Sigmoid colon (tissue), 7 donors: Measurements from ENCODE around the gene AFTPH. TPM values are rescaled to one million over a fixed set of nuclear protein-coding genes. Genes with fewer than 3 reads are reported as not detected.

Experiments used
- DNase-seq: peaks from one replicate; pipeline ENCODE4 v3.0.0-alpha.2; 2019
- H3K27ac ChIP-seq, 4 donors: fragments of 200-600 bp; sonication (generic); one replicate each; pipeline ENCODE4 v1.5.1; 2016 to 2019; ENCODE audit warnings: mild to moderate bottlenecking in 1 of 4
- H3K27me3 ChIP-seq, 3 donors: fragments of 200-600 bp; sonication (generic); one replicate each; pipeline ENCODE4 v1.5.1; 2019; ENCODE audit warnings: mild to moderate bottlenecking in 1 of 3
- H3K36me3 ChIP-seq, 4 donors: fragments of 200-600 bp; sonication (generic); one replicate each; pipeline ENCODE4 v1.5.1; 2016 to 2019
- H3K4me1 ChIP-seq, 4 donors: fragments of 200-600 bp; sonication (generic); one replicate each; pipeline ENCODE4 v1.5.1; 2017 to 2019
- H3K4me3 ChIP-seq, 4 donors: fragments of 200-600 bp; sonication (generic); one replicate each; pipeline ENCODE4 v1.5.1; 2017 to 2019; ENCODE audit warnings: mild to moderate bottlenecking in 2 of 4, moderate library complexity in 1 of 4
- H3K9me3 ChIP-seq, 4 donors: fragments of 200-600 bp in 3 of 4; sonication (generic) in 3 of 4; one replicate each; pipeline versions ENCODE4 v1.5.1 to v1.6.1; 2013 to 2019
- EP300 ChIP-seq, 4 donors: sonication (generic); formaldehyde crosslinking; IDR thresholded peaks; one replicate each; pipeline ENCODE4 v1.6.1; 2017; ENCODE audit warnings: antibody characterized with exemption in 4 of 4
- POLR2A ChIP-seq, 2 donors: fragments of 450-650 bp; IDR thresholded peaks; one replicate each; pipeline ENCODE4 v1.6.1; 2016; ENCODE audit warnings: antibody characterized with exemption in 2 of 2, mild to moderate bottlenecking in 2 of 2, moderate library complexity in 2 of 2
- POLR2AphosphoS5 ChIP-seq, 4 donors: sonication (generic); formaldehyde crosslinking; IDR thresholded peaks; one replicate each; pipeline ENCODE4 v1.6.1; 2017; ENCODE audit warnings: antibody characterized with exemption in 4 of 4
- WGBS, 2 donors: extraction: QIAGEN DNeasy Blood & Tissue Kit; methylation state at CpG; one replicate each; pipeline ENCODE4 v1.1.7; 2013; 5-methylcytosine and 5-hydroxymethylcytosine counted together
- intact Hi-C: fragments of 100-400 bp; cut with DNase I; formaldehyde crosslinking; loops from one replicate; pipeline ENCODE4 v1.15.1; 2023
- polyA plus RNA-seq, 3 donors: library from polyadenylated mRNA; stranded (reverse); fragments of 200-250 nt; gene quantifications; one replicate each; pipeline ENCODE4 v1.2.3, GENCODE V29; 2013
- total RNA-seq, 4 donors: library from RNA; depleted of rRNA; stranded (reverse); fragments of >200 nt; gene quantifications; one replicate each; pipeline ENCODE4 v1.1.0, GENCODE V29; 2016
- TF ChIP-seq, protein P1 (sequence below), 4 experiments: fragments of 450-650 bp in 3 of 4; fragments of 200-600 bp in 1 of 4; IDR thresholded peaks; one replicate each; pipeline ENCODE4 v1.5.1; 2016 to 2019; ENCODE audit warnings: antibody characterized with exemption in 4 of 4, mild to moderate bottlenecking in 3 of 4, moderate library complexity in 2 of 4
- donor health status: healthy with polysubstance abuse.
- donor health status: Bipolar disorder and iron deficiency.
- donor health status: healthy.

AFTPH gene
- total and polyA plus RNA-seq, 7 donors, result 35.7 to 60.1 (median 43.5) TPM

DNA sequence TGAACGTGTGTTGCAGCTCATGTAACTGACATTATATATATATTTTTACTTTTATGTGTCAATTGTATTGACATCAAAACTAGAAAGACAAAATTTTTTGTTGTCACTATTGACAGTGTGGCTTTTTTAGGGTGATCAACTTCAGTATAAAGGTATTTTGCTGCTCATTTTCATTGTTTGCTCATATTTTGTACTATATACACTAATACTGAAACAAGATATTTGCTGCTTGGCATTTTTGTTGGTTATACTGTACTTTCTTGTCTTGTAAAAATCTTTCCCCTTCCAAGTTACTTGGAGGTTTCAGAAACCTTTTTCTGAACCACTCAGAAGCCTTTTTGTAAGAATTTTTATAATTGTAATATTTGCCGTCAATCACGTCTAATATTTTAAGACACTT is 16.5 kb downstream of the AFTPH start:
- Histone ChIP-seq H3K27ac (no peak overlapping the region), H3K4me1 (peaks cover 0 to 23% (median 8%) of the 10 kb centered on the region in 4 donors), H3K36me3 (no peaks in the 10 kb centered on the region), H3K9me3 (no peaks in the 10 kb centered on the region), H3K27me3 (no peaks in the 10 kb centered on the region), H3K4me3 (no peak overlapping the region)
- intact Hi-C loops, result no loop called here
- WGBS, 2 donors, result 70 to 89% methylated on average over 3 of the region's 3 CpGs
- DNase-seq, result no peak
- TF ChIP-seq POLR2AphosphoS5 (IDR thresholded peaks at IDR 0.05) (no peak), POLR2A (IDR thresholded peaks at IDR 0.05) (no peak), EP300 (IDR thresholded peaks at IDR 0.05) (no peak)
- TF ChIP-seq, protein P1, sequence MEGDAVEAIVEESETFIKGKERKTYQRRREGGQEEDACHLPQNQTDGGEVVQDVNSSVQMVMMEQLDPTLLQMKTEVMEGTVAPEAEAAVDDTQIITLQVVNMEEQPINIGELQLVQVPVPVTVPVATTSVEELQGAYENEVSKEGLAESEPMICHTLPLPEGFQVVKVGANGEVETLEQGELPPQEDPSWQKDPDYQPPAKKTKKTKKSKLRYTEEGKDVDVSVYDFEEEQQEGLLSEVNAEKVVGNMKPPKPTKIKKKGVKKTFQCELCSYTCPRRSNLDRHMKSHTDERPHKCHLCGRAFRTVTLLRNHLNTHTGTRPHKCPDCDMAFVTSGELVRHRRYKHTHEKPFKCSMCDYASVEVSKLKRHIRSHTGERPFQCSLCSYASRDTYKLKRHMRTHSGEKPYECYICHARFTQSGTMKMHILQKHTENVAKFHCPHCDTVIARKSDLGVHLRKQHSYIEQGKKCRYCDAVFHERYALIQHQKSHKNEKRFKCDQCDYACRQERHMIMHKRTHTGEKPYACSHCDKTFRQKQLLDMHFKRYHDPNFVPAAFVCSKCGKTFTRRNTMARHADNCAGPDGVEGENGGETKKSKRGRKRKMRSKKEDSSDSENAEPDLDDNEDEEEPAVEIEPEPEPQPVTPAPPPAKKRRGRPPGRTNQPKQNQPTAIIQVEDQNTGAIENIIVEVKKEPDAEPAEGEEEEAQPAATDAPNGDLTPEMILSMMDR (IDR thresholded peaks at IDR 0.05), result no peak

DNA sequence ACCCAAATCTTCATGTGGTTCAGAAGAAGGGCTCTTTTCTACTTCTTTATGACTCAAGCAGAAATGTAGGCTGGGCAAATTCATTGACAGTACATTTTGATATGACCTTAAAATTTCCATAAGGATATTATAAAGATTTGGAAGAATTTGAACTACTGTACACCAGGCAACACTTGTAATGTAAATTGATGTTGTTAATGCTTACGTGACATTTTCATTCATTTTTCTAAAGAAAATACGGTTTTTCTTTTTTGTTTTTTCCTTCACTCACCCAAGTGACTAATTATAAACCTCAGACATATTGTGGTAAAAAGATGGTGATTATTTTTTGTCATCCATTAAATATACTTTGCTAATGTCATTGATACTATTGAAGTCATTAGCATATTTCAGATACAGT is 17.4 kb downstream of the AFTPH start:
- Histone ChIP-seq H3K27me3 (no peaks in the 10 kb centered on the region), H3K4me3 (no peak overlapping the region), H3K36me3 (no peaks in the 10 kb centered on the region), H3K9me3 (no peaks in the 10 kb centered on the region), H3K27ac (no peak overlapping the region), H3K4me1 (peaks cover 0 to 23% (median 8%) of the 10 kb centered on the region in 4 donors)
- TF ChIP-seq, protein P1 (IDR thresholded peaks at IDR 0.05), result no peak
- TF ChIP-seq POLR2A (IDR thresholded peaks at IDR 0.05) (no peak), POLR2AphosphoS5 (IDR thresholded peaks at IDR 0.05) (no peak), EP300 (IDR thresholded peaks at IDR 0.05) (no peak)
- intact Hi-C loops, result no loop called here
- DNase-seq, result no peak
- 74 to 91% methylated on average over 2 of the region's 2 CpGs for WGBS, 2 donors

DNA sequence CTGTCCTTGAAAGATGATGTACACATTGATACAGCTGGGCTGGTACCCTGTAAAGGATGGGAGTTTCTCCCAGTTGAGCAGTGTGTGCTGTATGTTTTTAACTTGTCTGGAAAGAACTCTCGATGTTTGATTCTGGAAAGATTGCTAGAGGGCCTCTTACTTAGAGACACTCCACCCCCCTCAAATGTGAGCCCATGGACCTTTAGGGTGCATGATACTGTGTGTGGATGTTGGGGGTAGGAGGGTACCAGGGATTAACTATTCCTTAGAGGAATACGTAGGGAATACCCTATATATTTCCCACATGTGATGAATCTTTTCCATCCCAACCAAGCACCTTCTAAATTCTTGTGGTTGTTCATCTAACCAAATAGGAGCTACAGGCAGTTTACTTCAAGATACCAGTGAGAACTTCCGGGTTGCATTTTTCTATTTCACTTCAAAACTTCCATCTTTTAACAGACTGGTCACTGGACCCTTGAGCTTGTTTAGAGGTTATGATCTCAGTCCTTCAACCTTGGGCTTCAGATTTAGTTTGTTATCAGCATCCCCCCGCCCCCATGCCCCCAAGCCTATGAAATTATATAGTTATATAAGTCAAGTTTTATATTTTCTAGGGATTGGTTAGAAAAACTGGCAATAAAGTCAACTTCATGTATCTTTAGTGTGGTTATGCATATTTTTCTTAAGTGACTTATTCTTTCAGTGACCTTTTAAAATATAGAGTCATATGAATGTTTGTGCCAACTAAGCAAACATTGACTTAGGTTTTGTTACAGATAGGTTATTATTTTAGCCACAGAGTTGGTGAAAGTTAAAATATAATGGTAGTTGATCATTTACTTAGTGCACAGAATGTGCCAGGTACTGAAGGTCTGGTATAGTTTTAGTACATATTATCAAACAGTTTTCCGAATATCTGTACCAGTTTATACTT is 18.2 kb downstream of the AFTPH start:
- no peak for DNase-seq
- no peaks in the 10 kb centered on the region for H3K9me3 ChIP-seq
- H3K36me3 ChIP-seq, result no peaks in the 10 kb centered on the region
- 19 to 65% methylated on average over 5 of the region's 5 CpGs for WGBS, 2 donors
- H3K27ac ChIP-seq, result no peak overlapping the region
- H3K4me3 ChIP-seq, result no peak overlapping the region
- no peaks in the 10 kb centered on the region for H3K27me3 ChIP-seq
- TF ChIP-seq POLR2AphosphoS5 (IDR thresholded peaks at IDR 0.05), result no peak
- TF ChIP-seq, protein P1 (IDR thresholded peaks at IDR 0.05), result no peak
- no peak for TF ChIP-seq POLR2A (IDR thresholded peaks at IDR 0.05)
- TF ChIP-seq EP300 (IDR thresholded peaks at IDR 0.05), result no peak
- peaks cover 0 to 23% (median 8%) of the 10 kb centered on the region in 4 donors for H3K4me1 ChIP-seq
- intact Hi-C loops, result no loop called here

DNA sequence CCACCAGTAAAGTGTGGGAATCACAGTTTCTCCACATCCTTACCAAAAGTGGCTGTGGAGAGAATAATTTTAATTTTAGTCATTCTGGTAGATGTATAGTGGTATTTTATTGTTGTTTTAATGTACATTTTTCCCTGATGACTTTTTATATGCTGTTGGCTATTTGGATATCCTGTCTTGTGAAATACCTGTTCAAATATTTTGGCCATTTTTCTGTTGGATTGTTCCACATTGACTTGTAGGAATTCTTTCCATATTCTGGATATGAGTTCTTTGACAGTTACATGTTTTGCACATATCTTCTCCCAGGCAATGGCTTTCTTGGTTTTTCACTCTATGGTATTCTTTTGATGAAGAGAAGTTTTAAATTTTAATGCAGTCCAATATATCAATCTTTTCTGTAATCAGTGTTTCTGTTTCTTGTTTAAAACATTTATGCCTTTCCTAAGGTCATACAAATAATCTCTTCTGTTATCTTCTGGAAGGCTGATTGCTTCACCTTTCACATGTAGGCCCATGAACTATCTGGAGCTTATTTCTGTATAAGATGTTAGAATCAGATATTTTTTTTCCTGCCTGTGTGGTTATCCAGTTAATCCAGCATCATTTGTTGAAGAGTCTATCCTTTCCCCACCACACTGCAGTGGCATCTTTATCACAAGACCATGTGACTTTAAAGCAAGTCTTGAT is 19.0 kb downstream of the AFTPH start:
- no peak for DNase-seq
- H3K4me1 ChIP-seq, result peaks cover 0 to 21% (median 7%) of the 10 kb centered on the region in 4 donors
- intact Hi-C loops, result no loop called here

More for the DNA sequence above, 19.0 kb downstream of the AFTPH start:
- no peak overlapping the region for H3K27ac ChIP-seq
- H3K36me3 ChIP-seq, result no peaks in the 10 kb centered on the region
- no peaks in the 10 kb centered on the region for H3K27me3 ChIP-seq
- no peaks in the 10 kb centered on the region for H3K9me3 ChIP-seq
- no peak for TF ChIP-seq POLR2AphosphoS5 (IDR thresholded peaks at IDR 0.05)
- TF ChIP-seq, protein P1 (IDR thresholded peaks at IDR 0.05), result no peak
- no peak for TF ChIP-seq POLR2A (IDR thresholded peaks at IDR 0.05)
- no peak for TF ChIP-seq EP300 (IDR thresholded peaks at IDR 0.05)
- H3K4me3 ChIP-seq, result no peak overlapping the region
